Vagina (tissue), 2 donors: ENCODE data around the gene HMCN1. TPM values are rescaled to one million over a fixed set of nuclear protein-coding genes. Genes with fewer than 3 reads are reported as not detected.

Experiments
- DNase-seq, 2 donors: peaks; one replicate each; pipeline ENCODE4 v3.0.0-alpha.2; 2017; ENCODE audit errors: extremely low spot score in 2 of 2
- H3K27ac ChIP-seq: fragments of 200-600 bp; sonication (generic); one replicate; pipeline ENCODE4 v1.5.1; 2019
- H3K27me3 ChIP-seq: fragments of 200-600 bp; sonication (generic); one replicate; pipeline ENCODE4 v1.5.1; 2019
- H3K36me3 ChIP-seq, 2 donors: fragments of 200-600 bp; sonication (generic); one replicate each; pipeline ENCODE4 v1.5.1; 2017 to 2019
- H3K4me1 ChIP-seq: fragments of 200-600 bp; sonication (generic); one replicate; pipeline ENCODE4 v1.5.1; 2019
- H3K4me3 ChIP-seq, 2 donors: fragments of 200-600 bp; sonication (generic); 1 replicate in 1 of 2; 2 replicates in 1 of 2; pipeline ENCODE4 v1.5.1; 2016 to 2019
- H3K9me3 ChIP-seq: fragments of 200-600 bp; sonication (generic); one replicate; pipeline ENCODE4 v1.5.1; 2019
- POLR2A ChIP-seq, 2 donors: fragments of 450-650 bp; IDR thresholded peaks; one replicate each; pipeline ENCODE4 v1.6.1; 2017; ENCODE audit warnings: antibody characterized with exemption in 2 of 2, mild to moderate bottlenecking in 2 of 2, moderate library complexity in 2 of 2
- POLR2AphosphoS5 ChIP-seq, 2 donors: sonication (generic); formaldehyde crosslinking; IDR thresholded peaks; one replicate each; pipeline ENCODE4 v1.9.0; 2017; ENCODE audit warnings: antibody characterized with exemption in 2 of 2, mild to moderate bottlenecking in 2 of 2, low read depth in 1 of 2; ENCODE audit not compliant: insufficient read depth in 1 of 2
- intact Hi-C: fragments of 100-400 bp; cut with DNase I; formaldehyde crosslinking; loops from one replicate; pipeline ENCODE4 v1.15.1; 2023
- total RNA-seq: library from RNA; depleted of rRNA; stranded (reverse); fragments of >200 nt; gene quantifications from one replicate; pipeline ENCODE4 v1.2.3, GENCODE V29; 2016
- TF ChIP-seq, protein P1 (sequence below), 3 experiments: fragments of 450-650 bp in 2 of 3; fragments of 200-600 bp in 1 of 3; sonication (generic) in 1 of 3; IDR thresholded peaks; one replicate each; pipeline ENCODE4 v1.5.1; 2017 to 2019; ENCODE audit warnings: antibody characterized with exemption in 3 of 3, mild to moderate bottlenecking in 2 of 3, moderate library complexity in 2 of 3

HMCN1 gene
- total RNA-seq, 1 donor from 2014 or later: 10.6 TPM

DNA sequence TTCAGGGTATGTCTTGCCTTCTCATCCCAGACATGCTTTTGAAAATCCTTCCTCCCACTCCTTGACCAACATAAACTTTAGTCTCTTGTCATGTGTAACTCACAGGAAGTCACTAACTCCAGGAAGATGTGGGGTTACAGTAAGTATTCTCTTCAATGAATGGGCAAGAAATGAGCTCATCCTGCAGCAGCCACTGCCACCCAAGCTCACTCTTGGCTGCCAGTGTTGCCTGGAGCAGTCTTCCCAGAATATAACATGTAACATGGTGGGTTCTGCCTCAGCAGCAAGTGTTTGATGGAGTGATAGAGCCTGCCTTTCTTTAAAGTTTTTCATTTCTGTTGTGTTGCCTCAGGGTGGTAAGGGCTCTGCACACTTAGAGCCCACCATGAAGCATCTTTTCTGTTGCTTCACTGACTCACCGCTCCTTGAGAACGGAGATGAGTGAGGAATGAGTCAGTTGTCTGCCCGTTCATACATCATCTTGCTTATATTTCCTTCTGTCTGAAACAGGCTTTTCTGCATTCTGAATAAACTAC lies 453.9 kb downstream of the HMCN1 start:
- no peaks in the 10 kb centered on the region for H3K9me3 ChIP-seq
- intact Hi-C loops: no loop called here
- TF ChIP-seq POLR2A (IDR thresholded peaks at IDR 0.05) (no peak), POLR2AphosphoS5 (IDR thresholded peaks at IDR 0.05; ENCODE audit: insufficient read depth in 1 of 2, low read depth in 1 of 2) (no peak)
- TF ChIP-seq, protein P1, sequence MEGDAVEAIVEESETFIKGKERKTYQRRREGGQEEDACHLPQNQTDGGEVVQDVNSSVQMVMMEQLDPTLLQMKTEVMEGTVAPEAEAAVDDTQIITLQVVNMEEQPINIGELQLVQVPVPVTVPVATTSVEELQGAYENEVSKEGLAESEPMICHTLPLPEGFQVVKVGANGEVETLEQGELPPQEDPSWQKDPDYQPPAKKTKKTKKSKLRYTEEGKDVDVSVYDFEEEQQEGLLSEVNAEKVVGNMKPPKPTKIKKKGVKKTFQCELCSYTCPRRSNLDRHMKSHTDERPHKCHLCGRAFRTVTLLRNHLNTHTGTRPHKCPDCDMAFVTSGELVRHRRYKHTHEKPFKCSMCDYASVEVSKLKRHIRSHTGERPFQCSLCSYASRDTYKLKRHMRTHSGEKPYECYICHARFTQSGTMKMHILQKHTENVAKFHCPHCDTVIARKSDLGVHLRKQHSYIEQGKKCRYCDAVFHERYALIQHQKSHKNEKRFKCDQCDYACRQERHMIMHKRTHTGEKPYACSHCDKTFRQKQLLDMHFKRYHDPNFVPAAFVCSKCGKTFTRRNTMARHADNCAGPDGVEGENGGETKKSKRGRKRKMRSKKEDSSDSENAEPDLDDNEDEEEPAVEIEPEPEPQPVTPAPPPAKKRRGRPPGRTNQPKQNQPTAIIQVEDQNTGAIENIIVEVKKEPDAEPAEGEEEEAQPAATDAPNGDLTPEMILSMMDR (IDR thresholded peaks at IDR 0.05): no peak
- no peak overlapping the region for H3K27ac ChIP-seq
- no peak overlapping the region for H3K4me3 ChIP-seq
- no peaks in the 10 kb centered on the region for H3K36me3 ChIP-seq
- no peak for DNase-seq
- H3K27me3 ChIP-seq: no peaks in the 10 kb centered on the region
- peaks cover 10% of the 10 kb centered on the region for H3K4me1 ChIP-seq

DNA sequence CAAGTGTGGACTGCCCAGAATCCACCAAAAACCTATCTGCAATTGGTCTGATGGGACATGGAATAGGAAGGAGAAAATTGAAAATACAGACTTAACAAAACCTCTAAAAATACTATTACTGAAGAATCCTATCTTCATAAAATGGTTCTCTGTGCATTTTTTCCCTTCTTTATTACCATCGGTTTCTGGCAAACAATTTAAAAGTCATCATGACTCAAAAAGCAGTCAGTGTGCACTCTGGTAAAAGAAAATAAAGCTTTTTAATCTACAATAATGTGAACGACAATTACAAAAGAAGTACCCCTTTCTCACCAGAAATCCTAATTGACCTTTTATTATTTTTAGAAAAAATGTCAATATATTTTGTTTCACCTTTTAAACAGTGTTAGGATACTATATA lies 454.5 kb downstream of the HMCN1 start:
- H3K27me3 ChIP-seq: no peaks in the 10 kb centered on the region
- no peaks in the 10 kb centered on the region for H3K9me3 ChIP-seq
- intact Hi-C loops: no loop called here
- DNase-seq: no peak
- TF ChIP-seq POLR2AphosphoS5 (IDR thresholded peaks at IDR 0.05; ENCODE audit: insufficient read depth in 1 of 2, low read depth in 1 of 2) (no peak), POLR2A (IDR thresholded peaks at IDR 0.05) (no peak)
- TF ChIP-seq, protein P1 (IDR thresholded peaks at IDR 0.05): no peak
- peaks cover 10% of the 10 kb centered on the region for H3K4me1 ChIP-seq
- H3K36me3 ChIP-seq: no peaks in the 10 kb centered on the region
- no peak overlapping the region for H3K27ac ChIP-seq
- no peak overlapping the region for H3K4me3 ChIP-seq

DNA sequence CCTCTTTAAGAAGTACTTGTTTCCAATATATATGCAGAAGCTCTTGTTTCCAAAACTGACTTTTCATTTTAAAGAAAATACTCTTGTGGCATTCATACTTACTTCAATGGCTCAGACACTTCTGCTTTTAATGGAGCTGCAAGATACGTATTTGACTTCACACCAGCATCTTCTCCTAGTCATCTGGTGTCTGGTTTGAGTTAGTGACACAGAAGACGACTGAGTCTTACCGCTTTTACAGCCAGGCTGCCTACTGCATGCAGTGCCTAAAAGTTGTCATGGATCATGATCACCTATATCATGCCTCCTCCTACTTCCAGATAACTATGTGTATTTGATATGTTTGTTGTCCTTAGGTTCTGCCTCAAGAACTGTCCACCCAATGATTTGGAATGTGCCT lies 455.0 kb downstream of the HMCN1 start:
- no peak for DNase-seq
- Histone ChIP-seq H3K4me3 (no peak overlapping the region), H3K27ac (no peak overlapping the region), H3K27me3 (no peaks in the 10 kb centered on the region), H3K36me3 (no peaks in the 10 kb centered on the region), H3K4me1 (peaks cover 10% of the 10 kb centered on the region), H3K9me3 (no peaks in the 10 kb centered on the region)
- no peak for TF ChIP-seq POLR2AphosphoS5 (IDR thresholded peaks at IDR 0.05; ENCODE audit: insufficient read depth in 1 of 2, low read depth in 1 of 2)
- no peak for TF ChIP-seq POLR2A (IDR thresholded peaks at IDR 0.05)
- TF ChIP-seq, protein P1 (IDR thresholded peaks at IDR 0.05): no peak
- intact Hi-C loops: no loop called here

DNA sequence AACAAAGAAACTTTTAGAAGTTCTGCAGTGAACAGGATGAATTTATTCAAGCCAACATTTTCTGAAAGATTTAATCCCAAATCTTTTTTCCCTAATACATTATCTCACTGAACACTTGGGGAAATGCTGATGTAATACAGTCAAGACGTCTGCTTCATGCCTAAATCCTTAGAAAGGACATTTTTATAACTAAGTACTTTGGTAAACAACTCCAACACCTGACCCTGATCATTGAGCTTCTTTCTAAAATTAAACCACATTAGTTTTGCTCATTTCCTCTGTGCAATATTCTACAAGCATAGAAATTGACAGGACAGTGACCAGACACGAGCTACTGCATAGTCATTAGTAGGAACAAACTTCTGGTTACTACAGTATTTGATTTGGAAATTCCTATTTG lies 457.3 kb downstream of the HMCN1 start:
- TF ChIP-seq POLR2AphosphoS5 (IDR thresholded peaks at IDR 0.05; ENCODE audit: insufficient read depth in 1 of 2, low read depth in 1 of 2) (no peak), POLR2A (IDR thresholded peaks at IDR 0.05) (no peak)
- TF ChIP-seq, protein P1 (IDR thresholded peaks at IDR 0.05): no peak
- no peaks in the 10 kb centered on the region for H3K9me3 ChIP-seq
- no peaks in the 10 kb centered on the region for H3K36me3 ChIP-seq
- H3K4me1 ChIP-seq: peaks cover 10% of the 10 kb centered on the region
- H3K27ac ChIP-seq: no peak overlapping the region
- no peak for DNase-seq
- H3K27me3 ChIP-seq: no peaks in the 10 kb centered on the region
- intact Hi-C loops: no loop called here
- no peak overlapping the region for H3K4me3 ChIP-seq

DNA sequence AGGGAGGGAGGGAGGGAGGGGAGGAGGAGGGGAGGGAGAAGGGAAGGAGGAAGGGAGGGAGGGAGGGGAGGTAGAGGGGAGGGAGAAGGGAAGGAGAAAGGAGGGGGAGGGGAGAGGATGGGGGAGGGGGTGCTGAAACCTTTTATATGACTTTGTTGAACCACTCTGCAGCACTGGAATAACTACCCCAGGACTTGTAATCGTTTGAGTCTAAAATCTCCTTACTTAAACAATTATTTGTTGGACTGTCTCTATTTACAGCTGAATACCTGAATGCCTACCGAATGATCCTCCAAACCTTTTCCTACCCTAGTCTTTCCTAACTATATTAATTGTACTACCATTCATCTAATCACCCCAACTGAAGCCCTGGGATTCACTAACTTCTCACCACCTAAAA lies 459.0 kb downstream of the HMCN1 start:
- intact Hi-C loops: no loop called here
- TF ChIP-seq POLR2AphosphoS5 (IDR thresholded peaks at IDR 0.05; ENCODE audit: insufficient read depth in 1 of 2, low read depth in 1 of 2) (no peak), POLR2A (IDR thresholded peaks at IDR 0.05) (no peak)
- TF ChIP-seq, protein P1 (IDR thresholded peaks at IDR 0.05): no peak
- Histone ChIP-seq H3K36me3 (no peaks in the 10 kb centered on the region), H3K9me3 (no peaks in the 10 kb centered on the region), H3K4me3 (no peak overlapping the region), H3K27me3 (no peaks in the 10 kb centered on the region), H3K27ac (no peak overlapping the region), H3K4me1 (peaks cover 9% of the 10 kb centered on the region)
- no peak for DNase-seq
